ENCODE data around the gene FGF2.
"Not testable (repeated sequence)": the region's sequence is repeated elsewhere in the genome, so short reads cannot be mapped to it uniquely, and the experiment has no call there.

Gene FGF2

DNA sequence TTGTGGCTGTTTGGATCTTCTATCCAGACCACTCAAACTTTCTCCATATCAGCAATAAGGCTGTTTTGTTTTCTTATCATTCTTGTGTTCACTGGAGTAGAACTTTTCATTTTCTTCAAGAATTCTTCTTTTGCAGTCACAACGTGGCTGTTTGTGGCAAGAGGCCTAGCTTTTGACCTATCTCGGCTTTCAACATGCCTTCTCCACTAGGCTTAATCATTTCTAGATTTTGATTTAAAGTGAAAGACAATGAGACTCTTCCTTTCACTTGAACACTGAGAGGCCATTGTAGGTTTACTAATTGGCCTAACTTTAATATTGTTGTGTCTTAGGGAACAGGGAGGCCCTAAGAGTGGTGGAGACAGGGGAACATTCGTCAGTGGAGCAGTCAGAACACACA lies 19.1 kb downstream of the FGF2 start:
- no peak for DNase-seq (ENCODE audit: low read depth)

DNA sequence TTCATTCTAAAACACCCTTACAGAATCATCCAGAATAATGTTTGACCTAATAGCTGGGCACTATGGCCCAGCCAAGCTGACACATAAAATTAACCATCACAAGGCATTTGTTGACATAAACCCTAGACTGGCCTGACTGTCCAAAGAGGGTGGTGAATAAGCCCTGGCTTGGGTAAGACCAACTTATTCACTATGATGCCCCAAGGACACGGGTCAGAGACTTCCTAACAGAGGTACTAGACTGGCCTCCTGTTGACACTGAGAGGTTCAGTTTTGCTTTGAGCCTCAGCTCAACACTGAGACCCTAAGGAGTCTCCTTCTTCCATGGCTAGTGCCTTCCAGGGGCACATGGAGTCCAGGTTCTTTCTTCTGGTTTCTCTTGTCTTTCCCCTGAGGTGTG lies 21.3 kb downstream of the FGF2 start:
- no peak for DNase-seq (ENCODE audit: low read depth)

DNA sequence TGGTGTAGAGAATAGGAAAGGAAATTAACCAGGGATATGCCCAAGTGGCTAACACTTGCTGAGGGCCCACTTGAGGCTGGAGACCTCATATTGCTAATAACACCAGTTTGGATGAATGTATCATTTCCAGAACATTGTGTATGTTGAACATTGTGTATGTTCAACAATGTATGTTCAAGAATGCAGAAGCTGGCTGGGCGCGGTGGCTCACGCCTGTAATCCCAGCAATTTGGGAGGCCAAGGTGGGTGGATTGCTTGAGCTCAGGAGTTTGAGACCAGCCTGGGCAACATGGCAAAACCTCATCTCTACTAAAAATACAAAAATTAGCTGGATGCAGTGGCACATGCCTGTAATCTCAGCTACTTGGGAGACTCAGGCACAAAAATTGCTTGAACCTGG lies 23.2 kb downstream of the FGF2 start:
- DNase-seq (ENCODE audit: low read depth), result not testable (repeated sequence)

DNA sequence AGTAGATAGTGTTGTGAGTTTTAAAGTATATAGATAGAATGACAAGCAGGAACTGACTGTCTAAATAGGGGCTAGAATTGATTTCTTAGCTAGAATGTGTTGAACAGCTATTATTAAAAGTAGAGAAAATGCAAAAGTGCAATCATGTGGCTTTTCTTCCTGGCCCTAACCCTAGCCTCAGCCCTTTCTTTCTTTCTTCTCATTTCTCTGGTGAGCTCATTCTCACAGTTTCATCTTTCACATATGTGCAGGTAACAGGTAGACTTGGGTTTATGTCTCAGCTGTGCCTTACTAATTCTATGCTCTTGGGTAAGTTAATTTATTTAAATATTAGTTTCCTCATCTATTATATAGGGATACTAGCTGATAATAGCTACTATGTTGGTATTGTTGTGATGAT lies 24.9 kb downstream of the FGF2 start:
- no peak for DNase-seq (ENCODE audit: low read depth)

DNA sequence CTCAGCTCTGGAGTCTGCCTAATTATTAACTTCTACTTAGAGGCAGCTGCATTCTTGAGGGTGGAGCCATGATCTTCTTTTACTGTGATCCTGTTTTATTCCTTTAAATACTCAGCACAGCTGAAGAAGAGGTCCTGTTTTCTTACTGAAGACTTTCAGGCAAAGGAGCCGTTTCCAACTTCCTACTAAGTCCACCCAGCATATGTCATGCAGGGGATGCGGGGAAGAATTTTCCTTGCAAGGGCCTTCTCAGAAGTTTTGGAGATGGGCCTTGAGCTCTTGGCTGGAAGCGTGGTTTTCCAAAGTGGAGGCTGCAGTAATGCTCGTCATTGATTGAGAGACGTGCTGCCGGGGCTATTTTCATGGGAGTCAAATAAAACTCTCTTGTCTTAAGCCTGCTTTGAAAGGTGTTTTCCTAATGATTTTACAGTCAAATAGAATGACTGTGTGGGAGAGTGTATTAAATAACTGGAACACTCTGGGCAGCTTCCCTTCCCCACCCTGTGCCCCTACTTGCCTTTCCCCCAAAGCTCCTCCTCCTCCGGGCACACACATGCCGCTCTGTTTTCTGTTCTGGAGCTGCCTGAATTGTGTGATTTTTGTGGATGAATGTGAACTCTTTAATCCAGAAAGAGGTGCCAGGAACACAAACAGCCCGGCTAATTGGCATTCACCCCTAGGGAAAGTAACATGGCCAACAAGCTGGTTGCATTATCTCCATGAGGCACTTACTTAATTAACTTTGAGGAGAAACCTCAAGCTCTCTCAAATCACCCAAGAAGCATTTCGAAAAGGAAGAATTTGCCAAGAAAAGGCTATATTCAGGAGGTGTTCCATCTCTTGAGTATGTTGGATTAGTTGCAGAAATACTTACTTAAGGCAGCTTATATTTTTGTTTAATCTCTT lies 28.1 kb downstream of the FGF2 start:
- DNase-seq (ENCODE audit: low read depth), result no peak

DNA sequence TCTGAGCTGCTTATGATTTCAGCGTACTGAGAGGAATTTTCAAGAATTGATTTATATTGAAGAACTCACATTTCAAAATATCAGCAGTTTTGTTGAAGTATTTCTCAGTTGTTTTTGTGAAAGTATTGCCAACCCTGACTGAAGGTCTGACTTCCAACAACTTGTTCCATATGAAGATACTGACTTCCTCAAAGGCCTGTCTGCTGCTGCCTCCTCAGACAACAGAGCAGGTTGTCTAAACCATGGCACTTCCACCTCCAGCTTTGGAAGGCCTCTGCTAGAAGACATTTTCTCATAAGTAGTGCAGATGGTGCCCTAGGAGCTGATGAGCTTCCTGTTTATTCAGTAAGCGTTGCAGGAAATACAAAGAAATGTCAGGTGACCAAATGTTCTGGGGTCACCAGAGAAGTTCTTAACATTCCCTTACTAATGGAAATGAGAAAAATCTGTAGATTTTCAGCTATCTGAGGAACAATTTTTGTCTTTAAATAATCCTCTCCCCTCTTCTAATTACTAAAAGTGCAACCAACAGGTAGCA lies 28.8 kb downstream of the FGF2 start:
- no peak for DNase-seq (ENCODE audit: low read depth)

DNA sequence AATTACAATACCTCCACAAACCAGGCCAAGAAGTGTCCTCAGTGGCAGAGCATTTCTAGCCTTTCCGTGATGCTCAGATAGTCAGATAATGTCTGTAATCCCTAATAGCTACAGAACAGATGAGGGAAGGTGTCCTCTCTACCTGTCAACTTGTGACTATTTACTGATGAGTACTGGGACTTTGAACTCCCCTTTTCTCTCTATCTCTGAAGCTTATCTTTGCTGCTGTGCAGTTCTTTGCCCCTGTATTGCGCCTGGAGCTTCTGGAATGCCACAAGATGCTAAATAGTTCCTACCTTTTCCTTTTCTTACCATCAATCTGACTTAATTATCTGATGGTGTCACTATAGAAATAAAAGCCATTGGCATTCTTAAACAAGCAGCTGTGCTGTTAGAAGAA lies 30.5 kb downstream of the FGF2 start:
- DNase-seq (ENCODE audit: low read depth), result no peak

DNA sequence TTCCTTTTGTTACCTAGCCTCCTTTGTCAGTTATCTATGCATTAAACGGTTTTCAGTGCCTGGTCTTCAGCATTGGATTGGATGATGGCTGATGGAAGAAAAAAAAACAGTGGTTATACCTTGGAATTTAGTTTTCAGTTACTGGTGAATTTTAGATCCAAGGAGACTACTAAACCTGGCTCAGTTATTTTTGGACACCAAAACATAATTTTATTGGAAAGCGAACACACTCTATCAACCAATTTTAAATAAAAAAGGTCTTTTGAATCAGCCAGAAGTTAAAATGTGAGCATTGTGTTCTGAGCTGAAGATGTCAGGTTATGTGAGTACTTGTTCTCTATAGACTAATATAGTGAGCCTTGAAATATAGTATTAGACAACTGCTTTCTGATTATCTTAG lies 32.1 kb downstream of the FGF2 start:
- no peak for DNase-seq (ENCODE audit: low read depth)

DNA sequence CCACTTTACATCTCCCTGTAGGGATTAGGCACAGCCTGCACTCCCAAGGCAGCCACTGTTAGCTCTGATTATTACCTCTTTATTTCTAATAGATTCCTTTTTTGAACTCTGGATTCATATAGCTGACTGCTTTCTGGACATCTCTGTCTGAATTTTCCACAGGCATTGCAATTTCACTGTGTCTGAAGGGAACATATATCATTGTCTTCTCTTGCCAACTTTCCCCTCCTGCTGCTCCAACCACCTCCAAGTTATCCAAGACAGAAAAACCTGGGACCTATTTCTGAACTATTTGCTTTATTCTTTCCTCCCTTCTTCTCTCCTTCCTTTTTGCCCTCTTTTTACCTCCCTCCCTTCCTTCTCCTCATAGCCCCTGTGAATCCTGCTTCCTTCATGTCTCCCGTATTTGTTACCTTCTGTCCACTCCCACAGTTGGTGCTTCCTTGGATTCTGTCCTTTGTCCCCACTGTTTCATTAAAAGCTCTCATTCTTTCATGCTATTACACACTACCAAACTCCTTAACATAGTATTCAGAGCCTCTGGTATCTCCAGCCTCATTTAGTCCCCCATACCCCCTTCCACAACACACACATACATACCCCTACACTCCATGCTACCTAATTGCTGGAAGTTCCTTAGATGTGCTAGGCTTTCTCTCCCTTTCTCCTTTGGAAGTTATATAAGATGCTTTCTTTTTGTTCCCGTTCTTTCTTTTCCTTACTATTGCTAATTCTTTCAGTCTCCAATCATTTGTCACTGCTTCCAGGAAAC lies 34.7 kb downstream of the FGF2 start:
- DNase-seq (ENCODE audit: low read depth), result no peak

DNA sequence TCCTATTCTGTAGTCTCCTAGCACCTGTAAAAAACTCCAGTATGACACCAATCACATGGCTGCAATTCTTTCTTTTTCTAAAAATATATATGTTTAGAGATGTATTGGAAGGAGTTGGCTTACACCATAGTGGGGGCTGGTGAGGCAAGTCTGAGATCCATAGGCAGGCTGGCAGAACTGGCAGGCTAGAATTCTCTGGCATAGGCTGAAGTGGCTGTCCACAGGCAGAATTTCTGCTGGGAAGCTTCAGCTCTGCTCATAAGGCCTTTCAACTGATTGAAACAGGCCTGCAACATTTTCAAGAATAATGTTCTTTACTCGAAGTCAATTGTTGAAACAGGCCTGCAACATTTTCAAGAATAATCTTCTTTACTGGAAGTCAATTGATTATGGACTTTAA lies 37.0 kb downstream of the FGF2 start:
- DNase-seq (ENCODE audit: low read depth), result no peak

DNA sequence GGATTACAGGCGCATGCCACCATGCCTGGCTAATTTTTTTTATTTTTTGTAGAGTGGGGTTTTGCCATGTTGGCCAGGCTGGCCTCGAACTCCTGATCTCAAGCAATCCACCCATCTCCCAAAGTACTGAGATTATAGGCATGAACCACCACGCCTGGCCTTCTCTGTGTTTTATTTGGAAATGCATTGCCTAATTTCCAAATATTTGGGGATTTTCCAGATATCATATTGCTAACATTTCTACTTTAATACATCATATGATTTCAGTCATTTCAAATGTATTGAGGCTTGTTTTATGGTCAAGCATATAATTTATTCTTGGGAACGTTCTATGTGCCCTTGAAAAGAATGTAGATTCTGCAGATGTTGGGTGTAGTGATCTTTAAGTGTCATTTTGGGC lies 38.8 kb downstream of the FGF2 start:
- no peak for DNase-seq (ENCODE audit: low read depth)

DNA sequence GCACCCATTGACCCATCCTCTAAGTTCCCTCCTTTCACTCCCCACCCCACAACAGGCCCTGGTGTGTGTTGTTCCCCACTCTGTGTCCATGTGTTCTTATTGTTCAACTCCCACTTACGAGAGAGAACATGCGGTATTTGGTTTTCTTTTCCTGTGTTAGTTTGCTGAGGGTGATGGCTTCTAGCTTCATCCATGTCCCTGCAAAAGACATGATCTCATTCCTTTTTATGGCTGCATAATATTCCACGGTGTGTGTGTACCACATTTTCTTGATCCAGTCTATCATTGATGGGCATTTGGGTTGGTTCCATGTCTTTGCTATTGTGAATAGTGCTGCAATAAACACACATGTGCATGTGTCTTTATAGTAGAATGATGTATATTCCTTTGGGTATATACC lies 41.6 kb downstream of the FGF2 start:
- not testable (repeated sequence) for DNase-seq (ENCODE audit: low read depth)

DNA sequence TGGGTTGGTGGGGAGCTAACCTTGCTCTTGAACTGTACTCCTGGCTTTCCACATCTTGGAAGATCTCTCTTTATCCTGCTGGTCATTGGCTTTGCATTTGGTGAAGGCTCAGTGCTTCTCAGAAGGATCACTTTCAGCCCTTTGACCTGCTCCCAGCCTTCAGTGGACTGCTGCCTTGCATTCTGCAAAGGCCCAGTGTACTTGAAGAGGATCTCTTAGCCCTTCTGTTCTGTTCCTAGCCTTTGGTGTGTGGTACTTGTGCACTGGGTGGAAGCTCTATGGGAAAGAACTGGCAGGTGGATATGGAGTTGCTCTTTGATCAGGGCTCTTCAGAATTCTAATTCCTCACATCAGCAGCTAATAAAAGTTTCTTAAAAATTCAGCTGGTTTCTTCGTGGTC lies 46.5 kb downstream of the FGF2 start:
- DNase-seq (ENCODE audit: low read depth), result no peak

DNA sequence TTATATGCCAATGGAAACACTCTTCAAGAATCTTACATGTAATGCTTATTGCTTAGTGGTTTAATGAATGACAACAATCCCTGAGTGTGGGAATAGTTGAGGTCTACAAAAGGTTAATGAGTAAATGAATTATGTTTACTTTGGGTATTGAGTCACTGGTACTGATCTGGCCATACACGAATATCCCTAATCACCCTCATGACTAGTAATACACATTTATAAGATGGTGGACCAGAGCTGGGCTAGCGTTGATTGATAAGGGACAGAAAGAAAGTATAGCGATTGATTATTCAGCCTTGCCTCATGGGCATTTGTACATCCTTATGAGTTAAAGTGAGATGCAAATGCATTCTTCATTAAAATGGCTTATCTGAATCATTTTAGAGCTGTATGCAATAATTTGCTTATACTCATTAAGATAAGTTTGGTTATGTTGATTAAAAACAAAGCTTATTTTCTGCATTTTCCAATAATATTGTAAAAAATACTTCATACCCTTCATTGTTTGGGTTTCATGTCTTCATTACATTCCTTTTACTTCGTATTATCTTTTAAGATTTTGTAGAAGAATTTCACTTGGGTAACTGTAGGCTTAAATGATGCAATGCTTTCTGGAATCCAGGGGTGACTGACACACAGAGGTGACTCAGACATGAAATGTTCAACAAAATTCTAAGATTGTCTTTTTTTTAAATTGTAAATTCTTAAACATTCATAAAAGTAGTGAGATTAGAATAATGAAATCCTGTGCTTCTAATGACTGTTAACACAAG lies 47.4 kb downstream of the FGF2 start:
- DNase-seq (ENCODE audit: low read depth), result peak; percentile 51

DNA sequence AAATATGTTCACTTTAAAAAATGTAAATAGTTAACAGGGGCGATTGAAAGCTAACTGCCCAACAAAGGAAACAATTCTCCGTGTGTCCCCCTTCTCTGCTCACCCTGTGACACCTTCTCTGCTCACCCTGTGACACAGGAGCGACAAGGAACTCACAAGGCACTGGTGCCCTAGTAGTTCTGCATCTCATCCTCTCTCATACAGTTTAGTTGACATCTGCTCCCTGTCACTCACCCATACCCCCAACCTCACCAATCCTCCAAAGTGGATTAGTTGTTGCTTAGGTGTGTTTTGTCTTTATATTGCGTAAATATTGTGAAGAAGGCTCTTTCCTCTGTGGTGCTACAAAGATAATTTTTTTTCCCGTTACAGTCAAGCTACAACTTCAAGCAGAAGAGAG lies 49.3 kb downstream of the FGF2 start:
- DNase-seq (ENCODE audit: low read depth), result no peak

DNA sequence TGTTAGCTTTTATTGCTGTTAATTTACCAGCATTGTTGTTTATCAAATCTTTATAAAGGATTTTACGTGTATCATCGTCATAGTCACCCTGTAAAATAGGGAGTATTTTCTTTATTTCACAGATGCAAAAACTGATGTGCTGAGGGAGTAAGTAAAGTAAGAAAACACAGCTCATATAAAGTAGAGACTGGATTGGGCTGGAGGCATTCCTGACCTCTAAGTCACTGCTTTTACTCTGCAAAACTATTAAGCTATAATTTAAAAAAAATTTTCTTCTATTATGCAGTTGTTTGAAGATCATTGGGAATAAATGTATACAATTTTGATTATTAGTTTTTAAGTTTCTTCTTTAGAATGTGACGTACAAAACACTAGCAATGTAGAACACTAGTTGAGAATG lies 49.8 kb downstream of the FGF2 start:
- no peak for DNase-seq (ENCODE audit: low read depth)

DNA sequence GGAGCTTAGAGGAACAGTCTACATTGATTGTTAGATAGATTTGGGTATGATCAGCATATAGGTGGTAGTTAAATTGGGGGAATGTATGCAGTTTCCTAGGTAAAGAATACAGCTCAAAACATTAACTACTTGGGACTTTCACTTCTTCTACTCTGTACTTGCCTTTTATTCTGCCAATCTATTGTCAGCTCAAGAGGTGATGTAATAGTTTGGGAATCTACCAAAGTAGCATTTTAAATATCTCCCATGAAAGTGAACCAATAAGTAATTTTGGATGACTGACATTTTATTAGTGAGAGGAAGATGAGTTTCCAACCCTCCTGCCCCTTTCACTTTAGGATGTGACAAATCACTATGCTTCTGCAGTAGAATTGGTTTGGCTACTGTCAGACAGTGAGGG lies 52.4 kb downstream of the FGF2 start:
- DNase-seq (ENCODE audit: low read depth), result no peak

DNA sequence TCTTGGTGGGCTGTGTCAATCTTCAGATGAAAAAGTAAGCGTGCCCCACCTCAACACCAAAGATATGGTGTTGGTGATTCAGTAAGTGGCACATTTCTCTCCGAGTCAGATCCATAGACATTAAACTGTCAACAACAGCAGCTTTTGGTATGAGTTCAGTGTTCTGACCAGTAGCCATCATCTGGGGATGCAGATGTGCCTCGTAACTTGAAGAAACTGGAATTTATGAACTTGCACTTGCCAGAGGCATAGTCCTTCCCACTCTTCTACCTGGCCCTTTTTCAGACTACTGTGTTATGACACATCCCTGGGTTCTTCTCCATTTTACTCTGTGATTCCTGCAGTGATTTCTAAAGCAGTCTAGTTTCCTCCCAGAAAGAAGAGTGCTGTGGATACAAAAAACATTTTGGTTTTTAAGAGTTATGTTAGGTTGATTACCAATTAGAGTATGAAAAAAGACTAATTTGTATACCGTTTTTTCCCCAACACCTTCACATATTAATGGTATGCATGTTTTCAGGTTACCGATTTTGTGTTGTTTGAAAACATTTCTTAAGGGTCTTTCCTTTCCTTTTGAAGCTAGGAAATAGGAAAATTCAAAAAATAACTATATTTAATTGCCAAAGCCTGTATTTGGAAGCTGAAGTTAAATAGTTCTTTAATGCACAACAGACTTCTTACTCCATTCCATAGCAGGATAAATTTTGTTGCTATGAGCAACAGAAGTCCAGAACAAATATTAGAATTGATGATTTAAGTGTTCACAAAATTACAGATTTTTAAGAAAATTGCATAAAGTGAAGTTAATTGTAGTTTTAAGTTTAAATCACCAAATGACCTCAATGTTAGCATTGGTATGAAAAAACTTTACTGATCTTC lies 56.5 kb downstream of the FGF2 start:
- DNase-seq (ENCODE audit: low read depth), result peak; percentile 47

DNA sequence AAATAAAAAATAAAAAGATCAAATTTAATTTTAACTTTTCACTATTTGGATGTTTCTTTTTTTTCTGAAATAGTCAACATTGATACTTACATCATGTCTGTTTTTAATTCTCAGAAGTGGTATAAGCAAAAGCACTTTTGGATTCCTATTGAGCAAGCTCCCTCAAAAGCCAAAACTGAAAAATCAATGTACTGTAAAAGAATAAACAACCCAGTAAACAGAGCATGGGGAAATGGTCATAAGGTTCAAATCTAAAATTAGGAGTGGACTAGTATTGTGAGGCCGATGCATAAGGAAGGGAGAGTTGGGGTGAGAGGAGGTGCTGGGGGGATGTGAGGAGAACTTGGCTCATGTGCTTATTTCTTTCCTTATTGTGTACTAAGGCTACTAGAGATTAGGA lies 57.9 kb downstream of the FGF2 start:
- no peak for DNase-seq (ENCODE audit: low read depth)

DNA sequence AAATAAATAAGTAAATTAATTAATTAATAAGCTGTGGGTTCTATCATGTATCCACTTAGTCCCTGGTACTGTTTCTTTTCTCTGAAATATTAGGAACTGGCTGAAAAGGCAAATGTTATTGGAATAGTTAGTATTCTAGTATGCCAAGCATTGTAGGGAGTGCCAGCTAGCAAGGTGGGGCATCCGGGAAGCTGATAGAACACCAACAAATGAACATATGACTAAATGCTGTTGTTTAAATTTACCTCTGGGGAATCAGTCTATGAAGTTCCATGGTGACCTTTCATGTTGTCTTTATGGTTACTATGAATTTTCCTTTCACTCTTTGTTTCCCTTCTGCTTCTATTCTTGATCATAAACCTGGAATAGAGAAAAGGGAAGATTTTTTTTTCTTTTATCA lies 63.1 kb downstream of the FGF2 start:
- no peak for DNase-seq (ENCODE audit: low read depth)

DNA sequence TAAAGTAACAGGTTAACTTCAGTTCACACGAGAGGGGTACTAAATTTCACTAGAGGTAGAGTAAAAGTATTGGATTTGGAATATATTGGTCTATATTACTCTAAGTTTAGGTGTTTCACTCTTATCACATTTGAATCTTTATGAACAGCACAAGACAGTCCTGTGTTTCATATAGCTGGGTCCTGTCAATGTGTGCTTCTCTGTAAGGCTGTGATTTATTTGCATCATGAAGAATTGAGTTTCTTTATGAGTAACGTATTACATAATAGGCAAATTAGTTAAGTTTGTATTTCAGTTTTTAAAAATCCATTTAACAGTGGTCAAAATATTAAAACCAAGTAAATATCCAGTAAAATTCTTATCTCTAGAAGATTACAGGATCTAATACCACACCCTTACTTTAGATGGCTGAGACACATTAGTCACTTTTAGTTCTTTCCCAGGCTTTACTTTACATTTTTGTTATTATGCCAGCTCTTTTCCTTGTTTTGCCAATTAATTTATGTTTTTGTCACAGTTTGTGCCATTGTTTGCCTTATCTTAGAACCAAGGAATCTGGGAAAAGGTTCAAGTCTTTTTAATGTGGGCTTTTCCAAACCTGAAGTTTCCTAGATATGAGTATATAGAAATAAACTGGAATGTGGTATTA lies 63.6 kb downstream of the FGF2 start:
- DNase-seq (ENCODE audit: low read depth), result no peak
